ENCODE data around the gene C4orf54.

Gene C4orf54

GRCh38 chr4:99617374-99617773, 40.3 kb downstream of the C4orf54 start:
- H3K9me3 ChIP-seq (ENCODE audit: control insufficient read depth in 1 of 2, low read length in 2 of 2): no peaks in the 10 kb centered on the region
- H3K36me3 ChIP-seq (ENCODE audit: control insufficient read depth in 1 of 2, insufficient read depth in 2 of 2, low read length in 2 of 2): no peaks in the 10 kb centered on the region
- H3K4me3 ChIP-seq (ENCODE audit: low read depth in 1 of 2, low read length in 2 of 2): no peak overlapping the region
- no peaks in the 10 kb centered on the region for H3K27me3 ChIP-seq (ENCODE audit: low read depth, low read length)
- H3K27ac ChIP-seq (ENCODE audit: low read length): no peak overlapping the region
- H3K4me1 ChIP-seq (ENCODE audit: control insufficient read depth in 1 of 2, insufficient read depth in 2 of 2, low read length in 2 of 2): peaks cover 0 to 1% of the 10 kb centered on the region in 2 donors

GRCh38 chr4:99615170-99615820, 42.3 kb downstream of the C4orf54 start:
- Histone ChIP-seq H3K27ac (ENCODE audit: low read length) (no peak overlapping the region), H3K4me1 (ENCODE audit: control insufficient read depth in 1 of 2, insufficient read depth in 2 of 2, low read length in 2 of 2) (peaks cover 0 to 5% of the 10 kb centered on the region in 2 donors), H3K4me3 (ENCODE audit: low read depth in 1 of 2, low read length in 2 of 2) (no peak overlapping the region), H3K9me3 (ENCODE audit: control insufficient read depth in 1 of 2, low read length in 2 of 2) (no peaks in the 10 kb centered on the region), H3K36me3 (ENCODE audit: control insufficient read depth in 1 of 2, insufficient read depth in 2 of 2, low read length in 2 of 2) (no peaks in the 10 kb centered on the region), H3K27me3 (ENCODE audit: low read depth, low read length) (no peaks in the 10 kb centered on the region)

GRCh38 chr4:99614491-99614890, 43.1 kb downstream of the C4orf54 start:
- no peaks in the 10 kb centered on the region for H3K9me3 ChIP-seq (ENCODE audit: control insufficient read depth in 1 of 2, low read length in 2 of 2)

GRCh38 chr4:99612704-99613103, 44.9 kb downstream of the C4orf54 start:
- Histone ChIP-seq H3K27me3 (ENCODE audit: low read depth, low read length) (no peaks in the 10 kb centered on the region), H3K9me3 (ENCODE audit: control insufficient read depth in 1 of 2, low read length in 2 of 2) (no peaks in the 10 kb centered on the region), H3K27ac (ENCODE audit: low read length) (no peak overlapping the region), H3K4me1 (ENCODE audit: control insufficient read depth in 1 of 2, insufficient read depth in 2 of 2, low read length in 2 of 2) (peaks cover 0 to 5% of the 10 kb centered on the region in 2 donors), H3K4me3 (ENCODE audit: low read depth in 1 of 2, low read length in 2 of 2) (no peak overlapping the region), H3K36me3 (ENCODE audit: control insufficient read depth in 1 of 2, insufficient read depth in 2 of 2, low read length in 2 of 2) (no peaks in the 10 kb centered on the region)

More at GRCh38 chr4:99614491-99614890, 43.1 kb downstream of the C4orf54 start:
- no peaks in the 10 kb centered on the region for H3K27me3 ChIP-seq (ENCODE audit: low read depth, low read length)
- H3K27ac ChIP-seq (ENCODE audit: low read length): no peak overlapping the region
- peaks cover 0 to 5% of the 10 kb centered on the region in 2 donors for H3K4me1 ChIP-seq (ENCODE audit: control insufficient read depth in 1 of 2, insufficient read depth in 2 of 2, low read length in 2 of 2)
- H3K4me3 ChIP-seq (ENCODE audit: low read depth in 1 of 2, low read length in 2 of 2): no peak overlapping the region
- no peaks in the 10 kb centered on the region for H3K36me3 ChIP-seq (ENCODE audit: control insufficient read depth in 1 of 2, insufficient read depth in 2 of 2, low read length in 2 of 2)

- H3K4me1 ChIP-seq (ENCODE audit: control insufficient read depth in 1 of 2, insufficient read depth in 2 of 2, low read length in 2 of 2): peaks cover 0 to 5% of the 10 kb centered on the region in 2 donors
- H3K27ac ChIP-seq (ENCODE audit: low read length): no peak overlapping the region
- H3K36me3 ChIP-seq (ENCODE audit: control insufficient read depth in 1 of 2, insufficient read depth in 2 of 2, low read length in 2 of 2): no peaks in the 10 kb centered on the region
- no peaks in the 10 kb centered on the region for H3K27me3 ChIP-seq (ENCODE audit: low read depth, low read length)
- H3K4me3 ChIP-seq (ENCODE audit: low read depth in 1 of 2, low read length in 2 of 2): no peak overlapping the region
- no peaks in the 10 kb centered on the region for H3K9me3 ChIP-seq (ENCODE audit: control insufficient read depth in 1 of 2, low read length in 2 of 2)
Observed at GRCh38 chr4:99612281-99612680, 45.3 kb downstream of the C4orf54 start.

GRCh38 chr4:99610605-99611175, 46.9 kb downstream of the C4orf54 start:
- H3K27ac ChIP-seq (ENCODE audit: low read length): no peak overlapping the region
- H3K4me1 ChIP-seq (ENCODE audit: control insufficient read depth in 1 of 2, insufficient read depth in 2 of 2, low read length in 2 of 2): peaks cover 0 to 5% of the 10 kb centered on the region in 2 donors
- H3K9me3 ChIP-seq (ENCODE audit: control insufficient read depth in 1 of 2, low read length in 2 of 2): no peaks in the 10 kb centered on the region
- H3K36me3 ChIP-seq (ENCODE audit: control insufficient read depth in 1 of 2, insufficient read depth in 2 of 2, low read length in 2 of 2): no peaks in the 10 kb centered on the region
- H3K4me3 ChIP-seq (ENCODE audit: low read depth in 1 of 2, low read length in 2 of 2): no peak overlapping the region
- no peaks in the 10 kb centered on the region for H3K27me3 ChIP-seq (ENCODE audit: low read depth, low read length)

GRCh38 chr4:99608417-99608816, 49.2 kb downstream of the C4orf54 start:
- no peaks in the 10 kb centered on the region for H3K27me3 ChIP-seq (ENCODE audit: low read depth, low read length)
- H3K27ac ChIP-seq (ENCODE audit: low read length): no peak overlapping the region
- no peak overlapping the region for H3K4me3 ChIP-seq (ENCODE audit: low read depth in 1 of 2, low read length in 2 of 2)
- H3K36me3 ChIP-seq (ENCODE audit: control insufficient read depth in 1 of 2, insufficient read depth in 2 of 2, low read length in 2 of 2): no peaks in the 10 kb centered on the region
- no peaks in the 10 kb centered on the region for H3K9me3 ChIP-seq (ENCODE audit: control insufficient read depth in 1 of 2, low read length in 2 of 2)
- H3K4me1 ChIP-seq (ENCODE audit: control insufficient read depth in 1 of 2, insufficient read depth in 2 of 2, low read length in 2 of 2): peaks cover 0 to 5% of the 10 kb centered on the region in 2 donors
